ENCODE data around the gene ISOC2.

DNA sequence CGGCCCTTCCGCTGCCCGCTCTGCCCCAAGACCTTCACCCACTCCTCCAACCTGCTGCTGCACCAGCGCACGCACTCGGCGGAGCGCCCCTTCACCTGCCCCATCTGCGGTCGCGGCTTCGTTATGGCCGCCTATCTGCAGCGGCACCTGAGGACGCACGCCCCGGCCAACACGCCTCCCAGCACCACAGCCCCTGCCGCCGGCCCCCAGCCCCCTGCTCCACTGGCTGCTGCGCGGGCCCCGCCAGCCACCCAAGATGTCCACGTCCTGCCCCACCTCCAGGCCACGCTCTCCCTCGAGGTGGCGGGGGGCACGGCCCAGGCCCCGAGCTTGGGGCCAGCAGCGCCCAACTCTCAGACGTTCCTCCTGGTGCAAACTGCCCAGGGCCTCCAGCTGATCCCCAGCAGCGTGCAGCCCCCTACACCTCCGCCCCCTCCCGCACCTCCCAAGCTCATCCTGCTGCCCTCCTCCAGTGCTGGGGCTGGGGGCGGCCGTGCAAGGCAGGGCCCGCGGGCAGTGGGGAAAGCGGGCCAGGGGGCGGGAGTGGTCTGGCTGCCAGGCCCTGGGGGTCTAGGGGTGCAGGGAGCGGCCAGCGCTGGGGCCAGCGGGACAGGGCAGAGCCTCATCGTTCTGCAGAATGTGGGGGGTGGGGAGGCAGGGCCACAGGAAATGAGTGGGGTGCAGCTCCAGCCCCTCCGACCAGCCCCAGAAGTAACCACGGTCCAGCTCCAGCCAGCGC is 21.7 kb upstream of the ISOC2 start:
- TF ChIP-seq, protein P1, sequence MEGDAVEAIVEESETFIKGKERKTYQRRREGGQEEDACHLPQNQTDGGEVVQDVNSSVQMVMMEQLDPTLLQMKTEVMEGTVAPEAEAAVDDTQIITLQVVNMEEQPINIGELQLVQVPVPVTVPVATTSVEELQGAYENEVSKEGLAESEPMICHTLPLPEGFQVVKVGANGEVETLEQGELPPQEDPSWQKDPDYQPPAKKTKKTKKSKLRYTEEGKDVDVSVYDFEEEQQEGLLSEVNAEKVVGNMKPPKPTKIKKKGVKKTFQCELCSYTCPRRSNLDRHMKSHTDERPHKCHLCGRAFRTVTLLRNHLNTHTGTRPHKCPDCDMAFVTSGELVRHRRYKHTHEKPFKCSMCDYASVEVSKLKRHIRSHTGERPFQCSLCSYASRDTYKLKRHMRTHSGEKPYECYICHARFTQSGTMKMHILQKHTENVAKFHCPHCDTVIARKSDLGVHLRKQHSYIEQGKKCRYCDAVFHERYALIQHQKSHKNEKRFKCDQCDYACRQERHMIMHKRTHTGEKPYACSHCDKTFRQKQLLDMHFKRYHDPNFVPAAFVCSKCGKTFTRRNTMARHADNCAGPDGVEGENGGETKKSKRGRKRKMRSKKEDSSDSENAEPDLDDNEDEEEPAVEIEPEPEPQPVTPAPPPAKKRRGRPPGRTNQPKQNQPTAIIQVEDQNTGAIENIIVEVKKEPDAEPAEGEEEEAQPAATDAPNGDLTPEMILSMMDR (IDR thresholded peaks at IDR 0.05), result no peak
- TF ChIP-seq EZH2 (IDR thresholded peaks at IDR 0.05) (no peak), EZH2phosphoT487 (IDR thresholded peaks at IDR 0.05) (no peak)
